Bronchial epithelial cell (primary cell): ENCODE data around the gene MAPK7. TPM values are rescaled to one million over a fixed set of nuclear protein-coding genes. Genes with fewer than 3 reads are reported as not detected.

ENCODE experiments used
- DNase-seq: peaks from one replicate; pipeline ENCODE4 v3.0.0-alpha.2; 2010; ENCODE audit warnings: low read depth
- FAIRE-seq: peaks from 2 replicates; lab custom pipeline; 2011; peaks lifted over from hg19 to GRCh38; lab: Jason Lieb, UNC
- H3K27me3 ChIP-seq: 2 replicates; pipeline ENCODE4 v1.5.1; 2011; ENCODE audit warnings: low read length; ENCODE audit not compliant: control insufficient read depth, insufficient read depth
- H3K36me3 ChIP-seq: 2 replicates; pipeline ENCODE4 v1.5.1; 2011; ENCODE audit warnings: low read length; ENCODE audit not compliant: control insufficient read depth, insufficient read depth
- H3K4me3 ChIP-seq: 2 replicates; pipeline ENCODE4 v1.5.1; 2011; ENCODE audit warnings: mild to moderate bottlenecking, low read depth, low read length, control low read depth
- CTCF ChIP-seq: IDR thresholded peaks from 2 replicates; pipeline ENCODE4 v1.5.1; 2011; ENCODE audit warnings: mild to moderate bottlenecking, moderate library complexity, low read length, control low read depth, inconsistent platforms; ENCODE audit not compliant: insufficient read depth, severe bottlenecking
- total RNA-seq: library from RNA; depleted of rRNA; stranded (reverse); fragments of >200 nt; gene quantifications from 2 replicates; pipeline ENCODE4 v1.2.1, GENCODE V29; 2014

MAPK7 gene
- total RNA-seq, 1 donor from 2014 or later, result 6.8 TPM

GRCh38 chr17:19331543-19332245 is 46.6 kb upstream of the MAPK7 start:
- FAIRE-seq (no peak), DNase-seq (no peak)
- TF ChIP-seq CTCF, result no peak
- no peak overlapping the region for H3K4me3 ChIP-seq
- no peaks in the 10 kb centered on the region for H3K27me3 ChIP-seq
- peaks cover 14% of the 10 kb centered on the region for H3K36me3 ChIP-seq

- no peak for FAIRE-seq
These were observed 45.7 kb upstream of the MAPK7 start for GRCh38 chr17:19332371-19333131.

GRCh38 chr17:19333132-19333440 is 45.2 kb upstream of the MAPK7 start:
- no peak for TF ChIP-seq CTCF
- FAIRE-seq, result no peak

More at GRCh38 chr17:19332371-19333131, 45.7 kb upstream of the MAPK7 start:
- H3K4me3 ChIP-seq, result no peak overlapping the region
- no peak for TF ChIP-seq CTCF
- H3K27me3 ChIP-seq, result no peaks in the 10 kb centered on the region
- DNase-seq, result no peak
- H3K36me3 ChIP-seq, result peaks cover 14% of the 10 kb centered on the region

GRCh38 chr17:19333736-19334290 is 44.5 kb upstream of the MAPK7 start:
- DNase-seq, result no peak
- FAIRE-seq, result no peak
- H3K4me3 ChIP-seq, result no peak overlapping the region
- H3K36me3 ChIP-seq, result peaks cover 14% of the 10 kb centered on the region
- no peak for TF ChIP-seq CTCF
- no peaks in the 10 kb centered on the region for H3K27me3 ChIP-seq

More at GRCh38 chr17:19333132-19333440, 45.2 kb upstream of the MAPK7 start:
- Histone ChIP-seq H3K27me3 (no peaks in the 10 kb centered on the region), H3K4me3 (no peak overlapping the region), H3K36me3 (peaks cover 14% of the 10 kb centered on the region)
- no peak for DNase-seq

GRCh38 chr17:19334331-19334730 is 44.0 kb upstream of the MAPK7 start:
- TF ChIP-seq CTCF, result no peak
- DNase-seq (no peak), FAIRE-seq (no peak)
- Histone ChIP-seq H3K27me3 (no peaks in the 10 kb centered on the region), H3K36me3 (peaks cover 12% of the 10 kb centered on the region), H3K4me3 (no peak overlapping the region)
